GM21528 (cell line): ENCODE data around the gene EFNA3.

Experiments used
- ATAC-seq: cut with Tn5 transposase; IDR thresholded peaks from one replicate; pipeline ENCODE4 v1.9.1; 2021; ENCODE audit warnings: mild to moderate bottlenecking, moderate library complexity; ENCODE audit not compliant: unreplicated experiment, low FRiP score

The EFNA3 gene

DNA sequence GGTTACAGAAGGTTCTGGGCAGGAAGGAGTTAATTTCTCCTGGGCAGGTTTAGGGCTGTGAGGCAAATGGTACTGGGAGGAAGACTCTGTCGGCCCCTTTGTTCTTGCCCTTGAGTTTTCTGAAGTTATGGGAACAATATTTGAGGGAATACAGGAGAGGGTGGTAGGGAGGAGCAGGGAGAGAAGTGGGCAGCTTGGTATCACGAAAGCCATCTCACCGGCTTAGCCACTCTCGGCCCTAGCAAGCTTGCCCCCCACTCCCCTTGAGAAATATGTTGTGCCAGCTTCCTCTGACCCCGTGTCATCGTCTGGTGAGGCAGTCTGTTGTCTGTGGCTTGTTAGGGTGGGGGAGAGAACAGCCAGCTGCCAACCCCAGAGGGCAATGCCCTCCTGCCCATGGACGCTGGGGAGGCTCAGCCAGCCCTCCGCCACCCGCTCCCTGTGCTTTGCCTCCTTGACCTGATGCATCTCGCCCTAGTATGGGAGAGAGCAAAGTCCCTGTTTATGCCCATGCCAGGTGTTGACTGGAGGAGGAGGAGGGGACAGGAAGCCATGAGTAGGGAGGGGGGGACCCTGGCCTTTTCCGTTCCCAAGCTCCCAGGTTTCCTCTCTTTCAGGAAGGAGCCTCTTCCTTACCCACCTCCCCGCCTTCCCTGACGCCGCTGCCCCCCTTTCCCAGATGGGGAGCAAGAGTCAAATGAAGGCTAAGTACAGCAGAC lies 50.3 kb downstream of the EFNA3 start:
- ATAC-seq = no peak

GRCh38 chr1:155130272-155131006 lies 51.8 kb downstream of the EFNA3 start:
- ATAC-seq = no peak

DNA sequence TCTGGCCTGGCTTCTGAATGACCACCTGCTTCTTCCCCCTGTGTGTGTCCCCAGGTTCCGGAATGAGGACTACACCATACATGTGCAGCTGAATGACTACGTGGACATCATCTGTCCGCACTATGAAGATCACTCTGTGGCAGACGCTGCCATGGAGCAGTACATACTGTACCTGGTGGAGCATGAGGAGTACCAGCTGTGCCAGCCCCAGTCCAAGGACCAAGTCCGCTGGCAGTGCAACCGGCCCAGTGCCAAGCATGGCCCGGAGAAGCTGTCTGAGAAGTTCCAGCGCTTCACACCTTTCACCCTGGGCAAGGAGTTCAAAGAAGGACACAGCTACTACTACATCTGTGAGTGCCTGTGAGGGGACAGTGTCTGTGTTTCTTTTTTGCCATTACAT lies 52.6 kb downstream of the EFNA3 start:
- no peak for ATAC-seq

- no peak for ATAC-seq
Observed at GRCh38 chr1:155131856-155132255, 53.2 kb downstream of the EFNA3 start.

DNA sequence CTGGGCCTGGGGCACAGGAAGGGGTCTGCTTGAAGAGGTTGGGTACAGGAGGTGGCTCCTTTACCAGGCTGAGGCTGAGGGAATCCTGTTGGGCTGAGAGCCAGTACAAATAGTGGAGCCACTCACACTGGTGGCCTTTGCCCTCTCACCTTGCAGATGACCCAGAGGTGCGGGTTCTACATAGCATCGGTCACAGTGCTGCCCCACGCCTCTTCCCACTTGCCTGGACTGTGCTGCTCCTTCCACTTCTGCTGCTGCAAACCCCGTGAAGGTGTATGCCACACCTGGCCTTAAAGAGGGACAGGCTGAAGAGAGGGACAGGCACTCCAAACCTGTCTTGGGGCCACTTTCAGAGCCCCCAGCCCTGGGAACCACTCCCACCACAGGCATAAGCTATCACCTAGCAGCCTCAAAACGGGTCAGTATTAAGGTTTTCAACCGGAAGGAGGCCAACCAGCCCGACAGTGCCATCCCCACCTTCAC lies 55.2 kb downstream of the EFNA3 start:
- ATAC-seq = no peak

DNA sequence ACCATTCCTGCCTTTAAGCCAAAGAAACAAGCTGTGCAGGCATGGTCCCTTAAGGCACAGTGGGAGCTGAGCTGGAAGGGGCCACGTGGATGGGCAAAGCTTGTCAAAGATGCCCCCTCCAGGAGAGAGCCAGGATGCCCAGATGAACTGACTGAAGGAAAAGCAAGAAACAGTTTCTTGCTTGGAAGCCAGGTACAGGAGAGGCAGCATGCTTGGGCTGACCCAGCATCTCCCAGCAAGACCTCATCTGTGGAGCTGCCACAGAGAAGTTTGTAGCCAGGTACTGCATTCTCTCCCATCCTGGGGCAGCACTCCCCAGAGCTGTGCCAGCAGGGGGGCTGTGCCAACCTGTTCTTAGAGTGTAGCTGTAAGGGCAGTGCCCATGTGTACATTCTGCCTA lies 55.7 kb downstream of the EFNA3 start:
- no peak for ATAC-seq

- ATAC-seq = peak; percentile 20
Observed at GRCh38 chr1:155134880-155135414, 56.3 kb downstream of the EFNA3 start.

DNA sequence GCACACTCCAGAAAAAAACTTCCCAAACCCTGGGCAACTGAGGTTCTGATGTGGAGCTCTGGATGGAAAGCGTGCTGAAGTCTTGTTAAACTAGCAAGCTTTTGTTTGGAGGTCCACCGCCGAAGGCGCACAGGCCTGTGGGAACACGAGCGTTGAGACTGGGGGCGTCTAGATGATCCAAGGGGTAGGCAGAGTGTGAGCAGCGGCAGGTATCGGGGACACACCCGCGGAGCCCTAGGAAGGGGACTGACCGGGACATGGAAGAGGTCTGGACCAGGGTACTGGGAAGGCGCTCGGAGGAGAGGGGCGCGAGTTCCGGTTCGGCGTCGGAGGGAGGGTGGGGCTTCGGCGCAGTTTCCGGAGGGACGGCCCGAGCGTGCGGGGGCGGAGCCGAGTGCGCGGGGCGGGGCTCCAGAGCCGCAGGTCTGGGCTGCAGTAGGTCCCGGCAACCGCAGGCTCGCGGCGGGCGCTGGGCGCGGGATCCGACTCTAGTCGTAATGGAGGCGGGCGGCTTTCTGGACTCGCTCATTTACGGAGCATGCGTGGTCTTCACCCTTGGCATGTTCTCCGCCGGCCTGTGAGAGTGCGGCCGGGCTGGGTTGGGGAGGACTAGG lies 56.9 kb downstream of the EFNA3 start, which contains the start of gene SLC50A1:
SLC50A1 (plus strand) TSS at position 438 of the 614 bp plus-strand sequence; CDS start at position 498, 60 bp downstream.
- peak; percentile 64 for ATAC-seq

- no peak for ATAC-seq
Observed at GRCh38 chr1:155136748-155137147, 58.1 kb downstream of the EFNA3 start.
